ENCODE results near the gene LIPA. TPM values are rescaled to one million over a fixed set of nuclear protein-coding genes. Genes with fewer than 3 reads are reported as not detected.

LIPA gene
- total and polyA plus RNA-seq, 2 of the 4 experiments (the other 2 are of a cell fraction) = 23.1 to 31.9 TPM

GRCh38 chr10:89216056-89216455, 35.5 kb downstream of the LIPA start:
- in situ Hi-C loops (cut with MboI; ENCODE audit: low sequenced_read_pairs) (no loop called here), intact Hi-C loops (cut with micrococcal nuclease) (loop anchor here (2.0 to 5.0 kb wide), 2 partner anchors 173 to 649 kb away; no protein-coding TSS in a partner anchor), dilution Hi-C loops (cut with HindIII; ENCODE audit: low sequenced_read_pairs, unreplicated experiment) (loop anchor here (25.0 kb wide), 1 partner anchor 204 kb away; no protein-coding TSS in a partner anchor)
- Histone ChIP-seq H4K8ac (ENCODE audit: low read depth in 2 of 2, low read length in 2 of 2) (no peak overlapping the region), H3K14ac (replicated peaks; ENCODE audit: low read depth, low read length) (no peak overlapping the region), H3K9ac (ENCODE audit: low read depth, low read length) (no peak overlapping the region), H2BK15ac (ENCODE audit: low read depth, low read length) (no peak overlapping the region), H2BK20ac (ENCODE audit: low read depth, low read length) (no peak overlapping the region), H2BK5ac (ENCODE audit: low read depth, low read length, poor library complexity, severe bottlenecking) (no peak overlapping the region), H3K36me3 (ENCODE audit: control insufficient read depth, insufficient read depth, low read length) (no peaks in the 10 kb centered on the region; the same call in 1 of the 2 replicates), H3K18ac (ENCODE audit: low read depth, low read length) (no peak overlapping the region), H2BK120ac (ENCODE audit: low read depth, low read length) (no peak overlapping the region), H3K4ac (ENCODE audit: low read depth, low read length) (no peak overlapping the region), H3K9me1 (ENCODE audit: insufficient read depth, low read length) (no peaks in the 10 kb centered on the region), H3K27ac (ENCODE audit: insufficient read depth, low read length) (no peak overlapping the region), H4K20me1 (ENCODE audit: insufficient read depth, low read length) (no peaks in the 10 kb centered on the region), H4K5ac (ENCODE audit: low read depth, low read length) (no peak overlapping the region), H3K27me3 (ENCODE audit: control insufficient read depth, insufficient read depth, low read length) (no peaks in the 10 kb centered on the region), H3K4me1 (ENCODE audit: control insufficient read depth, insufficient read depth, low read length) (no peaks in the 10 kb centered on the region), H2AK9ac (replicated peaks; ENCODE audit: low read depth, low read length, poor library complexity) (no peak overlapping the region), H4K91ac (ENCODE audit: insufficient read depth, low read depth, low read length) (no peak overlapping the region), H3K4me3 (ENCODE audit: insufficient read depth, low read depth, low read length) (no peak overlapping the region), H3K9me3 (ENCODE audit: control insufficient read depth, insufficient read depth, low read length) (no peaks in the 10 kb centered on the region), H3K4me2 (ENCODE audit: low read depth, low read length) (no peak overlapping the region), H3K23ac (ENCODE audit: low read depth, low read length) (no peak overlapping the region), H2AFZ (replicated peaks; ENCODE audit: low read length, poor library complexity) (no peak overlapping the region), H3K56ac (ENCODE audit: extremely low read depth, insufficient read depth, low read length) (no peak overlapping the region), H2AK5ac (ENCODE audit: low read depth, low read length) (no peak overlapping the region), H3K79me1 (ENCODE audit: low read depth in 1 of 2, low read length in 2 of 2) (no peaks in the 10 kb centered on the region)
- ChIA-PET CTCF (interaction anchor here (0.6 to 1.3 kb wide), 3 partner anchors 186 to 285 kb away, joined by 4 to 7 read pairs (median 5); no protein-coding TSS in a partner anchor), POLR2A (ENCODE audit: unreplicated experiment) (no interaction called here)
- no TSS peak for BruUV-seq (replicated peaks)
- TF ChIP-seq ELK1 (IDR thresholded peaks at IDR 0.05; ENCODE audit: borderline replicate concordance, low read depth, low read length) (no peak), CEBPB (IDR thresholded peaks at IDR 0.05; ENCODE audit: low read depth, low read length) (no peak), BHLHE40 (IDR thresholded peaks at IDR 0.05; ENCODE audit: low read depth, low read length) (no peak), MXI1 (IDR thresholded peaks at IDR 0.05; ENCODE audit: borderline replicate concordance, low read depth, low read length) (no peak), RCOR1 (IDR thresholded peaks at IDR 0.05; ENCODE audit: insufficient replicate concordance, low read length) (no peak), CHD1 (IDR thresholded peaks at IDR 0.05; ENCODE audit: low read depth, low read length) (no peak), POLR2A (IDR thresholded peaks at IDR 0.05; ENCODE audit: low read depth, low read length) (no peak)
- TF ChIP-seq, protein P1, sequence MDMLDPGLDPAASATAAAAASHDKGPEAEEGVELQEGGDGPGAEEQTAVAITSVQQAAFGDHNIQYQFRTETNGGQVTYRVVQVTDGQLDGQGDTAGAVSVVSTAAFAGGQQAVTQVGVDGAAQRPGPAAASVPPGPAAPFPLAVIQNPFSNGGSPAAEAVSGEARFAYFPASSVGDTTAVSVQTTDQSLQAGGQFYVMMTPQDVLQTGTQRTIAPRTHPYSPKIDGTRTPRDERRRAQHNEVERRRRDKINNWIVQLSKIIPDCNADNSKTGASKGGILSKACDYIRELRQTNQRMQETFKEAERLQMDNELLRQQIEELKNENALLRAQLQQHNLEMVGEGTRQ (IDR thresholded peaks at IDR 0.05; ENCODE audit: low read depth, low read length) = no peak
- no peak for DNase-seq
- no CpG with 5 or more reads among the region's 2 CpGs for WGBS, 2 experiments (ENCODE audit: extremely low coverage in 2 of 2, insufficient read length in 1 of 2)
- no peak for ATAC-seq (ENCODE audit: low read depth)

All from IMR-90 (cell line).